ENCODE measurements around the gene CDC42EP1. TPM values are rescaled to one million over a fixed set of nuclear protein-coding genes. Genes with fewer than 3 reads are reported as not detected.

Gene CDC42EP1, protein sequence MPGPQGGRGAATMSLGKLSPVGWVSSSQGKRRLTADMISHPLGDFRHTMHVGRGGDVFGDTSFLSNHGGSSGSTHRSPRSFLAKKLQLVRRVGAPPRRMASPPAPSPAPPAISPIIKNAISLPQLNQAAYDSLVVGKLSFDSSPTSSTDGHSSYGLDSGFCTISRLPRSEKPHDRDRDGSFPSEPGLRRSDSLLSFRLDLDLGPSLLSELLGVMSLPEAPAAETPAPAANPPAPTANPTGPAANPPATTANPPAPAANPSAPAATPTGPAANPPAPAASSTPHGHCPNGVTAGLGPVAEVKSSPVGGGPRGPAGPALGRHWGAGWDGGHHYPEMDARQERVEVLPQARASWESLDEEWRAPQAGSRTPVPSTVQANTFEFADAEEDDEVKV
- total RNA-seq: 10 to 100 TPM; 74.0 to 84.3 TPM
- polyA plus RNA-seq (ENCODE audit: insufficient read length in 6 of 6): 10 to 100 TPM; 30.8 to 54.7 (median 45.2) TPM
- long read RNA-seq, donor 1, transcript CDC42EP1-201 (3 exons, 2,181 nt): major isoform, 37 of 154 reads
- long read RNA-seq, donor 1, partial matches to known transcripts: 116 of 154 reads
- long read RNA-seq, donor 1, other reads (novel, unspliced or antisense): 0 of 154 reads
- long read RNA-seq, donor 2, transcript CDC42EP1-201 (3 exons, 2,181 nt): major isoform, 30 of 108 reads
- long read RNA-seq, donor 2, partial matches to known transcripts: 78 of 108 reads
- long read RNA-seq, donor 2, other reads (novel, unspliced or antisense): 0 of 108 reads
- long read RNA-seq, donor 3, transcript CDC42EP1-201 (3 exons, 2,181 nt): major isoform, 19 of 37 reads
- long read RNA-seq, donor 3, partial matches to known transcripts: 18 of 37 reads
- long read RNA-seq, donor 3, other reads (novel, unspliced or antisense): 0 of 37 reads
- long read RNA-seq, donor 4, partial matches to known transcripts: 1 of 11 reads
- long read RNA-seq, donor 4, other reads (novel, unspliced or antisense): 10 of 11 reads
- long read RNA-seq, donor 5, transcript CDC42EP1-201 (3 exons, 2,181 nt): major isoform, 25 of 72 reads
- long read RNA-seq, donor 5, partial matches to known transcripts: 47 of 72 reads
- long read RNA-seq, donor 5, other reads (novel, unspliced or antisense): 0 of 72 reads
- long read RNA-seq, donor 6, transcript CDC42EP1-201 (3 exons, 2,181 nt): major isoform, 17 of 72 reads
- long read RNA-seq, donor 6, partial matches to known transcripts: 55 of 72 reads
- long read RNA-seq, donor 6, other reads (novel, unspliced or antisense): 0 of 72 reads
- long read RNA-seq, donor 7, transcript CDC42EP1-201 (3 exons, 2,181 nt): major isoform, 13 of 13 reads
- long read RNA-seq, donor 7, partial matches to known transcripts: 0 of 13 reads
- long read RNA-seq, donor 7, other reads (novel, unspliced or antisense): 0 of 13 reads
- long read RNA-seq, donor 8, transcript CDC42EP1-201 (3 exons, 2,181 nt): major isoform, 35 of 67 reads
- long read RNA-seq, donor 8, partial matches to known transcripts: 32 of 67 reads
- long read RNA-seq, donor 8, other reads (novel, unspliced or antisense): 0 of 67 reads
- long read RNA-seq, donor 9: 0 reads
- long read RNA-seq, donor 10, partial matches to known transcripts: 0 of 10 reads
- long read RNA-seq, donor 10, other reads (novel, unspliced or antisense): 10 of 10 reads
- long read RNA-seq, donor 11, transcript CDC42EP1-201 (3 exons, 2,181 nt): major isoform, 18 of 62 reads
- long read RNA-seq, donor 11, partial matches to known transcripts: 44 of 62 reads
- long read RNA-seq, donor 11, other reads (novel, unspliced or antisense): 0 of 62 reads
- long read RNA-seq, donor 12, transcript CDC42EP1-201 (3 exons, 2,181 nt): major isoform, 21 of 56 reads
- long read RNA-seq, donor 12, partial matches to known transcripts: 35 of 56 reads
- long read RNA-seq, donor 12, other reads (novel, unspliced or antisense): 0 of 56 reads

DNA sequence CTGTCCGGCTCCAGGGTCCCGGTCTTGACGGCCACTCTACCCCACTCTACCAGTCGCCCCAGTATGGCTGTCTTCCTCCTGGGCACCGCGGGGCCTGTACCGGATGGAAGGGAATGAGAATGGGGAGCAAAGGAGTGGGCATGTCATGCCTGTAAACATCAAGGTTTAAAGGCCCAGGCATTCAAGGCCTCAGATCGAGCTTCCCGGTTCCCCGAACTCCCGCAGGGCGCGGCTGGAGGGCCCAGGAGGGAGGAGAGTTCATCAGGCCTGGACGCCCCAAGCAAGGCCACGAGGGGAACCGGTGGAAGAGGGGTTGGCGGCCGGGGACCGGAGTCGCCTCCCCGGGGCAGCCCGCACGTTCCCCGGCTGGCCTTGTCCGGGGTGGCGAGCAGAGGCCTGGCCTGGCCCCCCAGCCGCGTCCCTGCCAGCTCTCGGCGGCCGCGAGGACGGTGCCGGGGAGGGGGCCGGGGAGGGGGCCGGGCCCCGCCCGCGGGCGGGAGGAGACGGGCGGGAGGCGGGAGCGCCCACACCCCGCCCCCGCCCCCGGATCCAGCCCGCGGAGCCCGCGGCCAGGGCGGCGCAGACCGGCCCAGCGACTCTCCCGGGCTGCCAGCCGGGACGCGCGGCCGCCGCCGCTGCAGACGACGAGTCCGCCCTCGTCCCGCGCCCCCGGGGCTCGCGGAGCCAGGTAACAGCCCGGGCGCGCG, at the start of gene CDC42EP1:
CDC42EP1 (plus strand) TSS at position 580 of the 707 bp plus-strand sequence. CDS start 5,870 bp downstream, outside the sequence.
- H3K27me3 ChIP-seq: peaks cover 0 to 73% of the 10 kb centered on the region in 2 donors
- peak within 1 kb of the TSS; percentile 90 to 98 for H3K27ac ChIP-seq
- ATAC-seq (peak; percentile 57), DNase-seq (peak; percentile 59 to 86 (median 69))
- TF ChIP-seq, protein P1, sequence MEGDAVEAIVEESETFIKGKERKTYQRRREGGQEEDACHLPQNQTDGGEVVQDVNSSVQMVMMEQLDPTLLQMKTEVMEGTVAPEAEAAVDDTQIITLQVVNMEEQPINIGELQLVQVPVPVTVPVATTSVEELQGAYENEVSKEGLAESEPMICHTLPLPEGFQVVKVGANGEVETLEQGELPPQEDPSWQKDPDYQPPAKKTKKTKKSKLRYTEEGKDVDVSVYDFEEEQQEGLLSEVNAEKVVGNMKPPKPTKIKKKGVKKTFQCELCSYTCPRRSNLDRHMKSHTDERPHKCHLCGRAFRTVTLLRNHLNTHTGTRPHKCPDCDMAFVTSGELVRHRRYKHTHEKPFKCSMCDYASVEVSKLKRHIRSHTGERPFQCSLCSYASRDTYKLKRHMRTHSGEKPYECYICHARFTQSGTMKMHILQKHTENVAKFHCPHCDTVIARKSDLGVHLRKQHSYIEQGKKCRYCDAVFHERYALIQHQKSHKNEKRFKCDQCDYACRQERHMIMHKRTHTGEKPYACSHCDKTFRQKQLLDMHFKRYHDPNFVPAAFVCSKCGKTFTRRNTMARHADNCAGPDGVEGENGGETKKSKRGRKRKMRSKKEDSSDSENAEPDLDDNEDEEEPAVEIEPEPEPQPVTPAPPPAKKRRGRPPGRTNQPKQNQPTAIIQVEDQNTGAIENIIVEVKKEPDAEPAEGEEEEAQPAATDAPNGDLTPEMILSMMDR (IDR thresholded peaks at IDR 0.05): no peak
- peaks cover 33 to 77% of the 10 kb centered on the region in 2 donors for H3K4me1 ChIP-seq
- no peaks in the 10 kb centered on the region for H3K36me3 ChIP-seq
- H3K9me3 ChIP-seq: no peaks in the 10 kb centered on the region
- intact Hi-C loops (cut with DNase I): no loop called here
- peak within 1 kb of the TSS; percentile 66 to 81 for H3K4me3 ChIP-seq

DNA sequence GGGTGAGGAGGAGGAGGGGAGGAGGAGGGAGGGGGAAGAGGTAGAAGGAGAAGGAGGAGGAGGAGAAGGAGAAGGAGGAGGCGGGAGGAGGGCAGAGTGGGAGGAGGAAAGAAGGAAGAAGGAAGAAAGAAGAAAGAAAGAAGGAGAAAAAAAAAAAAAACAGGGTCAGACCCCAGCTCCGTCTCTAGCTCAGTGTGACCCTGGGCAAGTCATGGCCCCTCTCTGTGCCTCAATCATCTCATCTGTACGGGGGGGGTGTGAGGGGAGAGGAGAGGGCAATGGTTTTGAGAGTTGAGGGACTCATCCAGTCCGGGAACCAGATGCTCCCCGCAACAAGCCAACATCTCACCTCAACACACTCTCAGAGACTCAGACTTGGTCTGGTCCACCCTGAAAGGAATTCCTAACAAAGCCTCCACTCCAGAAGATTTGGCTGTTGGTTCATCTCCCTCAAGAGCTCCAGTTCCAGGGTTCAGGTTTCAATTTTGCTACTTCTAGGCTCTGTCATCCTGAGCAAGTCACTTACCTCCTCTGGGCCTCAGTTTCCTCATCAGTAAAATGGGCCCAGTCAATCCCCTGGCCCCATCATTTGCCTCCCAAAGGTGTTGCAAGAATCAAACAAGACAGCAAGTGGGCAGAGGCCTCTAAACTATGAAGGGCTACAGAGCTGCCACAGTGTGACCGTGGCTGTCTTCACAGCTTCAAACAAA, 48.7 kb upstream of the CDC42EP1 start:
- DNase-seq (peak in 1 of 4 donors; percentile 6), ATAC-seq (no peak)
- TF ChIP-seq, protein P1 (IDR thresholded peaks at IDR 0.05): no peak
- Histone ChIP-seq H3K4me1 (peaks cover 14 to 19% of the 10 kb centered on the region in 2 donors), H3K4me3 (no peak overlapping the region), H3K27me3 (no peaks in the 10 kb centered on the region), H3K27ac (no peak overlapping the region), H3K36me3 (no peaks in the 10 kb centered on the region), H3K9me3 (no peaks in the 10 kb centered on the region)
- intact Hi-C loops (cut with DNase I): no loop called here

DNA sequence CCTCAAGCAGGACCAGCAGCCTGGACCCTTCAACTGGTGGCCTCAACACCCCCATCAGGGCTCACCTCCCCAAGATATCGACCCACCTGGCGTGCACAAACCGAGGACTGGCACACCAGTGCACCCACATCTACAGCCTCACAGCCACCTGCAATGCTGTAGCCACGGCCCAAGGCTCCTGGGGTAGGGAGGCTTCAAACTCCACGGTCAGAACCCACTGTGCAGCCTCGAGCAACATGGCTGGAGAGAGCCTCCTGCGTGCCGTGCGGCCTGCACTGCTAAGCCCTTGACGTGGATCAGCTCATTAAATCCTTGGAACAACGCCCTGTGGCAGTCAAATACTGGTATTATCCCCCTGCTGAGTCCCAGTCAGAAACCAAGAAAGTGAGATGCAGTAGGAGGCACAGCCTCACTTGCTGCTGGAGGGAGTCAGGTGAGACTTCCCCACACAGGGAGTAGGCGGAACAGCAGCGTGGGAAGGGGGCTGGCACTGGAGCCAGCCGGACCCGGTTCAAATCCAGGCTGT, 45.7 kb upstream of the CDC42EP1 start:
- peaks cover 7 to 23% of the 10 kb centered on the region in 2 donors for H3K27me3 ChIP-seq
- no peaks in the 10 kb centered on the region for H3K9me3 ChIP-seq
- H3K4me3 ChIP-seq: no peak overlapping the region
- intact Hi-C loops (cut with DNase I): no loop called here
- TF ChIP-seq, protein P1 (IDR thresholded peaks at IDR 0.05): no peak
- H3K4me1 ChIP-seq: peaks cover 4 to 18% of the 10 kb centered on the region in 2 donors
- ATAC-seq (no peak), DNase-seq (peak in 1 of 4 donors; percentile 54)
- no peaks in the 10 kb centered on the region for H3K36me3 ChIP-seq
- H3K27ac ChIP-seq: no peak overlapping the region

Data from left lung (tissue), 14 donors.